Astrocyte of the spinal cord (primary cell): Measurements from ENCODE around the gene ISL1.

Experiments used
- DNase-seq: peaks from one replicate; pipeline ENCODE4 v3.0.0; 2011; ENCODE audit warnings: low read depth, low spot score
- H3K4me3 ChIP-seq: 2 replicates; pipeline ENCODE4 v1.5.1; 2011; ENCODE audit warnings: low read depth, mild to moderate bottlenecking, low read length, moderate library complexity
- CTCF ChIP-seq: IDR thresholded peaks from 2 replicates; pipeline ENCODE4 v1.5.1; 2012; ENCODE audit warnings: low read depth, mild to moderate bottlenecking, low read length, inconsistent platforms
- in situ Hi-C: cut with HindIII; loops from 2 replicates; pipeline ENCODE4 v1.10.0; 2017; ENCODE audit warnings: low sequenced_read_pairs

The ISL1 gene

GRCh38 chr5:51379331-51379700, 3.9 kb upstream of the ISL1 start:
- TF ChIP-seq CTCF, result no peak
- in situ Hi-C loops, result no loop called here
- H3K4me3 ChIP-seq, result no peak overlapping the region
- no peak for DNase-seq

- in situ Hi-C loops, result no loop called here
- no peak overlapping the region for H3K4me3 ChIP-seq
- TF ChIP-seq CTCF, result peak; percentile 65
- DNase-seq, result no peak
Measured at GRCh38 chr5:51380603-51381207, 2.5 kb upstream of the ISL1 start.

GRCh38 chr5:51381761-51382474, 1.3 kb upstream of the ISL1 start:
- in situ Hi-C loops, result no loop called here
- H3K4me3 ChIP-seq, result no peak overlapping the region
- DNase-seq, result no peak
- no peak for TF ChIP-seq CTCF

- peak; percentile 25 for DNase-seq
- in situ Hi-C loops, result no loop called here
- H3K4me3 ChIP-seq, result peak overlapping the region; percentile 40
- no peak for TF ChIP-seq CTCF
Measured at GRCh38 chr5:51382521-51383130, 622 bp upstream of the ISL1 start.

GRCh38 chr5:51384281-51384840, 1.1 kb downstream of the ISL1 start:
- DNase-seq, result no peak
- in situ Hi-C loops, result no loop called here
- TF ChIP-seq CTCF, result no peak
- no peak overlapping the region for H3K4me3 ChIP-seq

- in situ Hi-C loops, result no loop called here
- no peak for TF ChIP-seq CTCF
- DNase-seq, result no peak
- no peak overlapping the region for H3K4me3 ChIP-seq
Measured at GRCh38 chr5:51385216-51385615, 2.0 kb downstream of the ISL1 start.
